Kidney tubule cell (primary cell): ENCODE measurements around the gene ZNRF2.

Source experiments
- DNase-seq: peaks from one replicate; pipeline ENCODE4 v3.0.0-alpha.2; 2018; ENCODE audit warnings: low spot score

ZNRF2 gene

GRCh38 chr7:30284298-30285066 is at the start of gene ZNRF2:
Gene ZNRF2 (plus strand): TSS chr7:30284597. CDS start chr7:30285358, 761 bp downstream.
- DNase-seq = peak; percentile 100

GRCh38 chr7:30237271-30237695 is 47.1 kb upstream of the ZNRF2 start:
- DNase-seq = peak; percentile 41

- DNase-seq = peak; percentile 92
These were observed 45.5 kb upstream of the ZNRF2 start for GRCh38 chr7:30238721-30239441.

- DNase-seq = peak; percentile 76
These were observed 44.1 kb upstream of the ZNRF2 start for GRCh38 chr7:30240106-30240800.

GRCh38 chr7:30241767-30242166 is 42.6 kb upstream of the ZNRF2 start:
- peak; percentile 84 for DNase-seq

GRCh38 chr7:30244340-30244739 is 40.1 kb upstream of the ZNRF2 start:
- no peak for DNase-seq

GRCh38 chr7:30245913-30246312 is 38.5 kb upstream of the ZNRF2 start:
- no peak for DNase-seq

- no peak for DNase-seq
These were observed 38.0 kb upstream of the ZNRF2 start for GRCh38 chr7:30246392-30246791.

GRCh38 chr7:30247541-30248401 is 36.6 kb upstream of the ZNRF2 start:
- no peak for DNase-seq

GRCh38 chr7:30249316-30249715 is 35.1 kb upstream of the ZNRF2 start:
- DNase-seq = no peak

GRCh38 chr7:30249986-30250774 is 34.2 kb upstream of the ZNRF2 start:
- no peak for DNase-seq

- no peak for DNase-seq
These were observed 32.6 kb upstream of the ZNRF2 start for GRCh38 chr7:30251708-30252329.

- peak; percentile 89 for DNase-seq
These were observed 31.3 kb upstream of the ZNRF2 start for GRCh38 chr7:30252885-30253795.

- no peak for DNase-seq
These were observed 30.6 kb upstream of the ZNRF2 start for GRCh38 chr7:30253796-30254165.

GRCh38 chr7:30254248-30254647 is 30.1 kb upstream of the ZNRF2 start:
- DNase-seq = no peak

- no peak for DNase-seq
These were observed 29.7 kb upstream of the ZNRF2 start for GRCh38 chr7:30254717-30255063.

GRCh38 chr7:30255064-30255769 is 29.2 kb upstream of the ZNRF2 start:
- DNase-seq = peak; percentile 79

GRCh38 chr7:30256349-30256858 is 28.0 kb upstream of the ZNRF2 start:
- no peak for DNase-seq
